ENCODE data around the gene USP31. TPM values are rescaled to one million over a fixed set of nuclear protein-coding genes. Genes with fewer than 3 reads are reported as not detected.

Gene USP31
- polyA plus RNA-seq, 10 donors: 4.7 to 8.2 (median 6.4) TPM

DNA sequence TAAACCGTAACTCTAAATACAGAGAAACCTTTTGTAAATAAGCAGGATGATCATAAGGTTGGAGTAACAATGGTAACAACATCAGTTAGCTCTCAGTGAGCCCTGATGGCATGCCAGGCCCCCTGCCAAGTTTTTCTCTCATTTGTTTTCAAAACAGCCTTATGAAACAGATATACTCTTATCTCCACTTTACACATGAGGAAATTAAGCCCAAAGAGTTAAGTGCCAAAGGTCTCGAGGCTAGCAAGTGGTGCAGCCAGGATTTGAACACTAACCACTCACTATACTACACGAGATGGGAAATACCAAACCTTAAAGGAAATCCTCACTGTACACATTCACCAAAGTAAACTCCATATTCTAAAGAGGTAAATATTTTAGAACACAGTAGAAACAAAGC is 15.0 kb downstream of the USP31 start:
- DNase-seq: peak in 1 of 3 donors; percentile 29

DNA sequence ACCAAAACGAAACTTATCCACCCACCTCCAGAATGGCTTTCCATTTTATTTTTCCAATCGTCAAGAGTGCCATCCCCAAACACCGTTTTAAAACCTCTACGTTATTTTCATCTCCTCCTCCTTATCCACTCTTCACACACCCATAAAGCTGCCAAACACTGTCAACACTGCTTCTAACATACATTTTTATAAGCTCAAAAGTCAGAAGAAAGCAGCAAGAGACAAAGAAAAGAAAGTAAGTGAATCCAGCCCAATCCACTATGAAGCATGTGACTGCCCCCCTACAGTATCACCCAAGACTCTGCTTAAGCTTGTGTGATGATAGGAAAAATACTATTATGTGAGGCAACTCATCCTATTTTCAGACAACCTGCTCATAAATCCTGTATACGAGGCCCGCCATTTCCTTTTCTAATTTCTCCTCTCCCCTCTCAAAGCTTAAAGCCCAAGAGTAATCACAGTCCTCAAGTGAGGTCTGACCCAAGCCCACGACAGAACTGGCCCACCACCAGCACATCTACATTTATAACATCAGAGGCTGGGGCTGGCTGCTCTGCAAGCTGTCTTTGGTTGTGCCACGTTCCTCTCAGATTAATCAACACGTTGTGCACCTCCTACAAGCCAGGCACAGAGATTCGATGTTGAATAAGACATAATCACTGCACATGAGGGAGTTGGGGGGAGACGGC is 16.3 kb downstream of the USP31 start:
- DNase-seq: peak in 2 of 3 donors; percentile 19 to 61

DNA sequence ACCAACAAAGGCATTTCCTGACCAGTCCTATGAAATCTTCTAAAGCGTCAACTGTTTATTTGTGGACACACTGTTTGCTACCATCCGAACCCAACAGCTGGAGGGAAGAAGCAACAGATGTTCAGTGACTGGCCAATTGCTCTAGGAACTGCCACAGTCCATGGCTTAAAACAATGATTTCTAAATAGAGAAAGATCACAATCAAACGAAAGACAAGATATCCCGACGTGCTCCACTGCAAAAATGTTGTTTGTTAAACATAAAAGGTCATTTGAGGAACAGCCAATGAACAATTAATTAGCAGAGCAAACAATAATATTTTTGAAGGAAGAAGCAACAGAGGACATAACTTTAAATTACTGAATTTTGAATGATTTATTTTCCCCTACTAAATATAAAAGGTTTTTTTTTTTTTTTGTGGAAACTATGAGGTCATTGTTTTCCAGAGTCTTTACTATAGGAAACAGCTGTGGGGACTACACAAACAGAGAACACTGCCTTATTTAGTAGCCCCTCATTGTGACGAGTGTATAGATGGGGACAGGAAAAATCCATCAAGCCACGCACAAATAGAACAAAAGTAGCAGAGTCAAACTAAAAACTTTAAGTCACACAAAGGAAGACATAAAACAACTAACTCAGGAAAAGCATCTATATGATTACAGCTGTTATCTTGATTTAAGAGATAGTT is 17.2 kb downstream of the USP31 start:
- peak in 2 of 3 donors; percentile 64 to 84 for DNase-seq

- DNase-seq: no peak
Observed at GRCh38 chr16:23131436-23131835, 17.8 kb downstream of the USP31 start.

DNA sequence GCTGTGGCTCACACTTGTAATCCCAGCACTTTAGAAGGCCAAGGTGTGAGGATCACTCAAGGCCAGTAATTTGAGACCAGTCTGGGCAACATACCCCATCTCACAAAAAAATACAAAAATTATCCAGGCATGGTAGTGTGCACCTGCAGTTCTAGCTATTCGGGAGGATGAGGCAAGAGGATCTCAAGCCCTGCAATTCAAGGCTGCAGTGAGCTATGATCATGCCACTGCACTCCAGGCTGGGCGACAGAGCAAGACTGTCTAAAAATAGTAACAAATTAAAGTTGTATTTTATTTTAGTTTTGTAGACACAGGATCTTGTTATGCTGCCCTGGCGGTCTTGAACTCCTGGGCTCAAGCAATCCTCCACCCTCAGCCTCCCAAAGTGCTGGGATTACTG is 18.2 kb downstream of the USP31 start:
- no peak for DNase-seq

DNA sequence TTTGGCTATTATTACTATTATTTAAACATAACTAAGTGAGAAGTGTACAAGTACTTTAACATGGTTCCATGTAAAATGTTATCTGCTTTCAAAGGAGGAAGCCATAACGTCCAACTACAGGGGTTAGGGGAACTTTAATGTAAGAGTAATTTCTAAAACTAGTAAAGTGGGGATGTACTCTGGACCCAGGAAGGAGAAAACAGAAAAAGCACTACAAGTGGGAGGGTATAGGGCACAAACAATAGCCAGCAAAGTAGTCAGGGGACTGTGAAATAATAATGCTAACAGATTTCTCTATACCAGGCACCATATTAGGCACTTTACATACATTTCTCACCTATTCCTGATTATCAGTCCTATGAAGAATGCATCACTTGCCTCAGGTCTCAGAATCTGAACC is 19.6 kb downstream of the USP31 start:
- DNase-seq: no peak

GRCh38 chr16:23128056-23128455 is 21.2 kb downstream of the USP31 start:
- no peak for DNase-seq

- no peak for DNase-seq
Observed at GRCh38 chr16:23125277-23125676, 24.0 kb downstream of the USP31 start.

DNA sequence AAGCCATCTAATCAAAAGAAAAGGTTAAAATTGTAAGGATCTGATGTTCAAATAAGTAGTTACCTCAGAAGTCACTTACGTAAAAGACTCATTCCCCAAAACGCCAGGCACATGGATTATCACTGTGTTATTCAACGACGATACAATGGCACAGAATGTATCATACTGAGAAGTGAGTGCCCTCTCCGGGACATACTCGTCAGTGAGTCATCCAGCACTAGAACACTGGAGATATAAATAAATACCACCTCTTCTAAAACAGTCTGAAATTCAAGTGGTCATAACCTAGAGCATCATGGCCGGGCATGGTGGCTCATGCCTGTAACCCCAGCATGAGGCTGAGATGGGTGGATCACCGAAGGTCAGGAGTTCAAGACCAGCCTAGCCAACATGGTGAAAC is 24.9 kb downstream of the USP31 start:
- DNase-seq: no peak

GRCh38 chr16:23122144-23122543 is 27.1 kb downstream of the USP31 start:
- no peak for DNase-seq

GRCh38 chr16:23121024-23121423 is 28.2 kb downstream of the USP31 start:
- peak in 1 of 3 donors; percentile 46 for DNase-seq

GRCh38 chr16:23120562-23120961 is 28.7 kb downstream of the USP31 start:
- peak in 1 of 3 donors; percentile 15 for DNase-seq

DNA sequence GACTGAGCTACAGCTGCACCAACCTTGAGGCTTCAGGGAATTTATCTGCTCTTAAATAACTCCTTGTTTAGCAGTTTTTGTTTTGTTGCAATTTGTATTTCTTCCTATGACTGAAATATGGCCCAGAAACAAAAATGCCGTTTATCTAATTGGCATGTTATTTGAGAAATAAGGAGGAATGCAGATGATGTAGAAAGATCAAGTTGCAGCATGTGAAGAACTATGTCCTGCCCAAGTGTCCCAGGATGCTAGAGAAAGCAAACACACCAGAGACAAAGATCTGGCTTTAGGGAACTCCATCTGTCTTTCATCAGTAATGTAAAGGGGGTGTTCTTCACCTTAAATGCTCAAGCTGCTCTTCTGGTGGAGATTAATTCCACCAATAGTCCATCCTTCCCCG is 29.7 kb downstream of the USP31 start:
- peak in 1 of 3 donors; percentile 27 for DNase-seq

- no peak for DNase-seq
Observed at GRCh38 chr16:23114131-23114904, 34.9 kb downstream of the USP31 start.

DNA sequence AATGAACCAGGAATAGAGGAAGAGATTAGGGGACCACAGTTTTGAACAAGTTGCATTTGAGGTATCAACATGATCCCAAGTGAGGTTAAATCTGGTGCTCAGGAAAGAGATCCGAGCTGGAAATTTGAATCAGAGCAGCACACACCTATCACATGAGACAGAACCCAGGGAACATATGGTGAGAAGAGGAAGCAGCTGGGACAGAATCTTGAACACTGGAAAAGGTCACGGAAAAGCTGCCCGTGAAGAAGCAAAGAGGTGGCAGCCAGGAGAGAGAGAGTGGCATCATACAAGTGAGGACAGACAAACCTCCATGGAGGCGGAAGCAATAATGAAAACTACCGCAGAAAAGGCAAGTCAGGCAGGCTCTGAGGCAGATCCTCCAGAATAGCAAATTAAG is 36.1 kb downstream of the USP31 start:
- DNase-seq: no peak

GRCh38 chr16:23110257-23110899 is 38.9 kb downstream of the USP31 start:
- DNase-seq: no peak

GRCh38 chr16:23107936-23108335 is 41.3 kb downstream of the USP31 start:
- DNase-seq: no peak

DNA sequence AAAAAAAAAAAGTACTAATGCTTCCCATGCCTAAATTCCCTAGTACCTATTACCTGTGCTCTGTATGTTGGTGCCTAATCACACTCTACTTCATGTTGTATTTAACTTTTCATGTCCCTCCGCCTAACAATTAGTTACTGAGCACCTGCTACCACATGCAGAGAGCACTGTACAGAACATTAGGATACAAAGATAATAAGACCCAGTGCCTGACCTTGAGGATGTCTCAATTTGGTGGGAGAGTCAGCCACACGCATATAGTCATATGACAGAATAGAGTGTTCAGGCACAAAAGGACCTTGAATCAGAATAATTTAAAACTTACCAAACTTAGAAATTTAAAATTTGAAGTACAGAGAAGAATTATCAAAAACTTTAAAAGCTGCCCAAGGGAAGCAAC is 42.1 kb downstream of the USP31 start:
- no peak for DNase-seq

DNA sequence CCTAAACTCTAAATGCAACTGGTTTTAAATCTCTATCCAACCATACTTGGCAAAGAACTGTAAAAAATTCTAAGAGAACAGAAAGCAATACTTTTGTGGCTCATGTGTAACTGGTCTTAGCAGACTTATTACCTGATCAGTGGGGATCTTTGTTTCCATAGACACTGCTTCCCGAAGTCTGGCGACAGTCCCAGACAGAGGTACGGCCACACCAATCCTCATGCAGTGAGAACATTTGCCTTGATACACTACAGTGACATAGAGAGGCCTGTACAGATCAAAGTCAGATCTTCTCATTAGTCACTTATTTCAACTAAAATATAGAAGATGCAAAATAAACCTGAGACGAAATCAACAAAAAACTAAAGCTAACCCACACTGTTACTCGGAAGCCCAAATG is 43.9 kb downstream of the USP31 start:
- DNase-seq: no peak

DNA sequence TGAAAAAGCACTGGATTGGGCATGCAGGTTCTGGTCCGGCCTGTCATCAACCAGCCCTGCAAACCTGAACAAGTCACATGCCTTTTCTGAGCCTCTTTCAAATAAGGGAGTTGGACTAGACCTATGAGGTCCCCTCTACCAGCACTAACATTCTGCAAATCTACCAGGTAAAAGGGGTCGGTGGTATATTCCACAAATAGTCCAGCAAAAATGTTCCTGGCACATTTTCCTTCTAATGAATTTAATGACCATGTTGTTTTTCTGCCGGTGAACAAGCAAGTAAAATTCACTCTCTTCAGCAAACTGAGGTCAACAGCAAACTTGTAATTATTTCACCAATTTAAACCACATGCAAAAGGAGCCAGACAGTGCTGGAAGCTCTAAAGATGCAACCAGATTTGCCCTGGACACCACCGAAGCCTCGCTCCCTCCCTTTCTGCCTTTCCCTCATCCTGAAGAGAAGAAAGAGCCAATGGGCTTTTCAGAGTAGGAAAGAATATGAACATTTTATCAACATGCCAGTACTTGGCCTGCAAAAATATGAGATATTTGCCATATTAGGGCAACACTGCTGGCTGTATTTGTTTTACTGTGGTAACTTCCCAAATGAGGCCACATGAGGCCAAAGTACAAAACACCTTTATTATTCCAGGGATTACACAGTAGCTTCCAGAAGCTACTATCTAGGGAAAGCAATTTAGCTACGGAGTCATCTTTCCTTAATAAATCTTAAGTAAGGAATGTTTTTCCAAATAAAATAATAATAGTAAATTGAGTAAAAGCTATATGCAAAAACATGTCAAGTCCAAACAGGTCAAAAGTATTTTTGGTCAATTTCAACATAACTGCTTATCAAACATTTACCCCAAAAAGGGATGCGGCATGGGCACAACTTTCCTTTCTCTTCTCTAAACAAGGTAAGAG is 45.0 kb downstream of the USP31 start:
- no peak for DNase-seq

DNA sequence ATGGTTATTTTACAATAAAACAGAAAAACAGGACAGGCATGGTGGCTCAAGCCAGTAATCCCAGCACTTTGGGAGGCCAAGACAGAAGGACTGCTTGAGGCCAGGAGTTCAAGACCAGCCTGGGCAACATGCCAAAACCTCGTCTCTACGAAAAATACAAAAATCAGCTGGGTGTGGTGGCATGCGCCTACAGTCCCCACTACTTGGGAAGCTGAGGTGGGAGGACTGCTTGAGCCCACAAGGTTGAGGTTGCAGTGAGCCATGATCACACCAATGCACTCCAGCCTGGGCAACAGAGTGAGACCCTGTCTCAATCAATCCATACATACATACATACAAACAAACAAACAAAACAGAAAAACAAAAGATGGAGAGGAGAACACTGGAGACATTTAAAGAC is 45.6 kb downstream of the USP31 start:
- DNase-seq: no peak

Measured in muscle of back (tissue), 11 donors.